C4-2B (cell line): Measurements from ENCODE around the gene SETBP1.

Source experiments
- CTCF ChIP-seq: fragments of 450-650 bp; conservative IDR thresholded peaks from 2 replicates; pipeline ENCODE4 v1.5.1; 2017; ENCODE audit warnings: mild to moderate bottlenecking
- ZFX ChIP-seq: fragments of 450-650 bp; IDR thresholded peaks from 2 replicates; pipeline ENCODE4 v1.6.1; 2017

GRCh38 chr18:44803019-44803650 lies 122.4 kb downstream of the SETBP1 start:
- TF ChIP-seq CTCF (no peak), ZFX (no peak)
